C1 segment of cervical spinal cord (tissue), 14 donors: Measurements from ENCODE around the gene GNS.

Experiments
- DNase-seq, 14 donors: peaks; one replicate each; lab custom pipeline; 2025; lab: John Stamatoyannopoulos, UW

The GNS gene

GRCh38 chr12:64759035-64759894 lies at the start of gene GNS:
TSS of gene GNS (minus strand) at chr12:64759406. CDS start at chr12:64759276, 130 bp downstream.
- DNase-seq: peak; percentile 60 to 96 (median 92)

- DNase-seq: no peak
Observed at GRCh38 chr12:64808110-64808509, 48.9 kb upstream of the GNS start.

- no peak for DNase-seq
Observed at GRCh38 chr12:64806593-64807460, 47.6 kb upstream of the GNS start.

- DNase-seq: no peak
Observed at GRCh38 chr12:64806173-64806572, 47.0 kb upstream of the GNS start.

GRCh38 chr12:64802180-64802775 lies 43.1 kb upstream of the GNS start:
- DNase-seq: peak in 7 of 14 donors; percentile 9 to 39 (median 20)

GRCh38 chr12:64801381-64801780 lies 42.2 kb upstream of the GNS start:
- no peak for DNase-seq

GRCh38 chr12:64800640-64801039 lies 41.4 kb upstream of the GNS start:
- DNase-seq: no peak

GRCh38 chr12:64798165-64798564 lies 39.0 kb upstream of the GNS start:
- DNase-seq: no peak

- DNase-seq: no peak
Observed at GRCh38 chr12:64797156-64797555, 38.0 kb upstream of the GNS start.

- peak in 4 of 14 donors; percentile 2 to 13 (median 6) for DNase-seq
Observed at GRCh38 chr12:64796205-64796845, 37.1 kb upstream of the GNS start.

- DNase-seq: no peak
Observed at GRCh38 chr12:64794305-64794704, 35.1 kb upstream of the GNS start.

GRCh38 chr12:64793610-64794009 lies 34.4 kb upstream of the GNS start:
- no peak for DNase-seq

- no peak for DNase-seq
Observed at GRCh38 chr12:64792128-64792527, 32.9 kb upstream of the GNS start.

- no peak for DNase-seq
Observed at GRCh38 chr12:64791036-64791435, 31.8 kb upstream of the GNS start.

- no peak for DNase-seq
Observed at GRCh38 chr12:64790166-64790565, 31.0 kb upstream of the GNS start.

GRCh38 chr12:64785838-64786237 lies 26.6 kb upstream of the GNS start:
- no peak for DNase-seq

GRCh38 chr12:64782191-64782876 lies 23.1 kb upstream of the GNS start:
- no peak for DNase-seq

- DNase-seq: no peak
Observed at GRCh38 chr12:64781280-64782190, 22.3 kb upstream of the GNS start.

GRCh38 chr12:64780531-64781279 lies 21.5 kb upstream of the GNS start:
- peak in 5 of 14 donors; percentile 6 to 60 (median 18) for DNase-seq
